Suprapubic skin (tissue), 4 donors: ENCODE results near the gene PHC3. TPM values are rescaled to one million over a fixed set of nuclear protein-coding genes. Genes with fewer than 3 reads are reported as not detected.

Source experiments
- DNase-seq, 2 donors: peaks; one replicate each; pipeline ENCODE4 v3.0.0-alpha.2; 2019; ENCODE audit warnings: low spot score in 2 of 2
- H3K27ac ChIP-seq: fragments of 200-600 bp; sonication (generic); one replicate; pipeline ENCODE4 v1.5.1; 2019
- H3K27me3 ChIP-seq: fragments of 200-600 bp; sonication (generic); one replicate; pipeline ENCODE4 v1.5.1; 2019
- H3K36me3 ChIP-seq: fragments of 200-600 bp; sonication (generic); one replicate; pipeline ENCODE4 v1.5.1; 2019
- H3K4me1 ChIP-seq: fragments of 200-600 bp; sonication (generic); one replicate; pipeline ENCODE4 v1.5.1; 2019
- H3K4me3 ChIP-seq: fragments of 200-600 bp; sonication (generic); one replicate; pipeline ENCODE4 v1.5.1; 2019; ENCODE audit warnings: mild to moderate bottlenecking
- H3K9me3 ChIP-seq: fragments of 200-600 bp; sonication (generic); one replicate; pipeline ENCODE4 v1.5.1; 2019
- CTCF ChIP-seq, 2 donors: fragments of 200-600 bp in 1 of 2; fragments of 450-650 bp in 1 of 2; sonication (generic) in 1 of 2; IDR thresholded peaks; one replicate each; pipeline ENCODE4 v1.5.1; 2016 to 2019; ENCODE audit warnings: antibody characterized with exemption in 2 of 2, mild to moderate bottlenecking in 1 of 2, moderate library complexity in 1 of 2
- EP300 ChIP-seq: sonication (generic); formaldehyde crosslinking; IDR thresholded peaks from one replicate; pipeline ENCODE4 v1.6.1; 2017; ENCODE audit warnings: antibody characterized with exemption
- POLR2A ChIP-seq, 2 donors: fragments of 450-650 bp; IDR thresholded peaks; one replicate each; pipeline ENCODE4 v1.6.1; 2017; ENCODE audit warnings: antibody characterized with exemption in 2 of 2, mild to moderate bottlenecking in 2 of 2, moderate library complexity in 2 of 2
- POLR2AphosphoS5 ChIP-seq, 3 donors: sonication (generic); formaldehyde crosslinking; IDR thresholded peaks; one replicate each; pipeline ENCODE4 v1.6.1; 2017; ENCODE audit warnings: antibody characterized with exemption in 3 of 3
- WGBS: methylation state at CpG from one replicate; pipeline ENCODE4 v1.1.5; 2018; 5-methylcytosine and 5-hydroxymethylcytosine counted together
- total RNA-seq, 4 donors: library from RNA; depleted of rRNA; stranded (reverse); fragments of >200 nt; gene quantifications; one replicate each; pipeline ENCODE4 v1.1.0, GENCODE V29; 2016

Gene PHC3
- total RNA-seq, 4 donors from 2014 or later: 37.9 to 106 (median 64.0) TPM

DNA sequence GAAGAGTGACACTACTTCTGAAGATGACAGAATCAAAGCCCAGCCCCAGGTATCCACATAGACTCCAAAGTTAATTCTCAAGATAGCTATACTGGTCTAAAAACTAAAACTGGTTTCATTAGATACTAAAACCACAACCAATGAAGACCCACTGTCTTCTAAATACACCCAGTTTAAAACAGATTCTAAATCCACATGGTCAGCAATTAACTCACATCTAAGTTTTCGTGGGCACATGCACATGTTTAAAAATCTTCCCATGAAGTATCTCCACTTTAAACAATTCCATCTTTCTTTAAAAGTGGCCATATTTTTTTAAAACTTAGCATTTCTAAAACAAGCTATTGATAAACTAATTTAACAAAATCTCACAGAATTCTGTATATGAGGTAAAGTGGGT lies 80.6 kb downstream of the PHC3 start:
- DNase-seq: no peak
- no peak for TF ChIP-seq CTCF (IDR thresholded peaks at IDR 0.05)
- no peak for TF ChIP-seq POLR2A (IDR thresholded peaks at IDR 0.05)
- TF ChIP-seq POLR2AphosphoS5 (IDR thresholded peaks at IDR 0.05): no peak
- no peak for TF ChIP-seq EP300
- no peaks in the 10 kb centered on the region for H3K27me3 ChIP-seq
- WGBS: 96% methylated on average over 1 of the region's 1 CpG
- no peak overlapping the region for H3K27ac ChIP-seq
- no peaks in the 10 kb centered on the region for H3K9me3 ChIP-seq
- peaks cover 75% of the 10 kb centered on the region for H3K36me3 ChIP-seq
- H3K4me3 ChIP-seq: no peak overlapping the region
- no peaks in the 10 kb centered on the region for H3K4me1 ChIP-seq

DNA sequence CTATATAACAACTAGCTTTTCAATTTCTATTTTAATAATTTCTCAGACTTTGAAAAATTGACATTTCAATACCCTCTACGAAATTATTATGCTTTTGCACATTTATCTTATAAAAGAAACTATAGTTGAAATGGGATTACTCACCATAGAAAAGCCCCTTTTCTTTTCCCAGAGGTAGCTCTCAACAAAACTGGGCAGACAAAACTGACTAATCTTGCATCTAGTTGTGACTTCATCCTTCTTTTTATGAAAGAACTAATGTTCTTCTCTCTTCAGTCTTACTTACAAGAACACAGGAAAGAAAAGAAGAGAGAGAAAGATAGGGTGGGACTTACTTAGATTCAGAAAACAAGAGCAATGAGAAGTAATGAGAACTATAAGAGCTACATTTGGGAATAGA lies 82.8 kb downstream of the PHC3 start:
- no peak for DNase-seq
- Histone ChIP-seq H3K27ac (no peak overlapping the region), H3K4me1 (no peaks in the 10 kb centered on the region), H3K4me3 (no peak overlapping the region), H3K27me3 (no peaks in the 10 kb centered on the region), H3K9me3 (no peaks in the 10 kb centered on the region), H3K36me3 (peaks cover 85% of the 10 kb centered on the region)
- TF ChIP-seq POLR2AphosphoS5 (IDR thresholded peaks at IDR 0.05) (no peak), POLR2A (IDR thresholded peaks at IDR 0.05) (no peak), EP300 (no peak), CTCF (IDR thresholded peaks at IDR 0.05) (no peak)
- 90% methylated on average over 1 of the region's 1 CpG for WGBS

GRCh38 chr3:170096342-170096741 lies 85.2 kb downstream of the PHC3 start:
- Histone ChIP-seq H3K4me1 (no peaks in the 10 kb centered on the region), H3K36me3 (peaks cover 86% of the 10 kb centered on the region), H3K4me3 (no peak overlapping the region), H3K27me3 (no peaks in the 10 kb centered on the region), H3K9me3 (no peaks in the 10 kb centered on the region), H3K27ac (no peak overlapping the region)
- DNase-seq: no peak
- TF ChIP-seq POLR2A (IDR thresholded peaks at IDR 0.05) (no peak), CTCF (IDR thresholded peaks at IDR 0.05) (no peak), POLR2AphosphoS5 (IDR thresholded peaks at IDR 0.05) (no peak), EP300 (no peak)
- 86% methylated on average over 3 of the region's 3 CpGs for WGBS

- TF ChIP-seq POLR2AphosphoS5 (IDR thresholded peaks at IDR 0.05) (no peak), EP300 (no peak), CTCF (IDR thresholded peaks at IDR 0.05) (no peak), POLR2A (IDR thresholded peaks at IDR 0.05) (no peak)
- 49% methylated on average over 4 of the region's 4 CpGs for WGBS
- Histone ChIP-seq H3K4me1 (no peaks in the 10 kb centered on the region), H3K27ac (no peak overlapping the region), H3K4me3 (no peak overlapping the region), H3K36me3 (peaks cover 80% of the 10 kb centered on the region), H3K27me3 (no peaks in the 10 kb centered on the region), H3K9me3 (no peaks in the 10 kb centered on the region)
- DNase-seq: no peak
Observed at GRCh38 chr3:170095771-170096170, 85.8 kb downstream of the PHC3 start.

GRCh38 chr3:170092907-170093306 lies 88.6 kb downstream of the PHC3 start:
- Histone ChIP-seq H3K36me3 (peaks cover 55% of the 10 kb centered on the region), H3K4me1 (no peaks in the 10 kb centered on the region), H3K27me3 (no peaks in the 10 kb centered on the region), H3K4me3 (no peak overlapping the region), H3K27ac (no peak overlapping the region), H3K9me3 (no peaks in the 10 kb centered on the region)
- DNase-seq: no peak
- 98% methylated on average over 3 of the region's 3 CpGs for WGBS
- TF ChIP-seq POLR2AphosphoS5 (IDR thresholded peaks at IDR 0.05): no peak
- TF ChIP-seq POLR2A (IDR thresholded peaks at IDR 0.05): no peak
- TF ChIP-seq EP300: no peak
- TF ChIP-seq CTCF (IDR thresholded peaks at IDR 0.05): no peak
